K562 (cell line): ENCODE measurements around the gene RIPOR1. TPM values are rescaled to one million over a fixed set of nuclear protein-coding genes. Genes with fewer than 3 reads are reported as not detected.
A peak's percentile ranks its signal among the peaks of the same experiment; 100 is the strongest.

Experiments
- ATAC-seq: fragments of 200-7000 bp; cut with Tn5 transposase; 3 replicates; pipeline ENCODE4 v1.9.1; 2020; ENCODE audit warnings: moderate library complexity
- BruUV-seq: library from RNA; stranded (reverse); fragments of 400-500 nt; replicated peaks from 2 replicates; lab custom pipeline; 2021; lab: Mats Ljungman, UMichigan
- CTCF ChIA-PET: fragments of 300-600 bp; formaldehyde crosslinking; extraction: SDS; loops from one replicate; lab custom pipeline; 2021; ENCODE audit warnings: low intra/inter-chr PET ratio; lab: Yijun Ruan, JAX
- POLR2A ChIA-PET: fragments of 300-600, 350-650 bp; sonication (Branson Sonifier 250); formaldehyde crosslinking; extraction: SDS; loops from one replicate; lab custom pipeline; 2021; ENCODE audit warnings: antibody characterized with exemption, inconsistent platforms; lab: Yijun Ruan, JAX
- DNase-seq, 4 experiments: peaks; one replicate each; pipeline versions ENCODE4 v3.0.0 to v3.0.0-alpha.2; 2011 to 2018; ENCODE audit warnings: low spot score in 3 of 4, mixed read lengths in 3 of 4; ENCODE audit errors: extremely low read depth in 1 of 4
- FAIRE-seq: peaks from 2 replicates; lab custom pipeline; 2011; peaks lifted over from hg19 to GRCh38; lab: Jason Lieb, UNC
- H2AFZ ChIP-seq: 2 replicates; pipeline ENCODE4 v1.6.0; 2011; ENCODE audit warnings: low read depth, low read length, control low read depth, inconsistent platforms
- H3K27ac ChIP-seq: fragments of 200-600 bp; 3 replicates; pipeline ENCODE4 v1.8.0; 2011; ENCODE audit warnings: low read depth, mild to moderate bottlenecking, control low read depth, inconsistent platforms, low read length, moderate library complexity, mixed read lengths; ENCODE audit errors: extremely low read depth
- H3K27me3 ChIP-seq, 2 experiments: fragments of 300-600 bp in 1 of 2; 2 replicates in 1 of 2; 3 replicates in 1 of 2; pipeline versions ENCODE4 v1.6.0 to v1.8.0; 2011; ENCODE audit warnings: inconsistent platforms in 2 of 2, low read length in 2 of 2, mild to moderate bottlenecking in 1 of 2, mixed read lengths in 1 of 2, moderate library complexity in 1 of 2; ENCODE audit not compliant: control insufficient read depth in 2 of 2, insufficient read depth in 2 of 2
- H3K36me3 ChIP-seq: fragments of 300-600 bp; 3 replicates; pipeline ENCODE4 v1.8.0; 2011; ENCODE audit warnings: mild to moderate bottlenecking, low read length, inconsistent platforms; ENCODE audit not compliant: control insufficient read depth, insufficient read depth
- H3K4me1 ChIP-seq, 2 experiments: fragments of 200-600 bp in 1 of 2; replicated peaks in 1 of 2; 2 replicates in 1 of 2; 3 replicates in 1 of 2; pipeline versions ENCODE4 v1.5.1 to v1.8.0; 2011; ENCODE audit warnings: inconsistent platforms in 2 of 2, low read length in 2 of 2, mild to moderate bottlenecking in 1 of 2, mixed read lengths in 1 of 2, moderate library complexity in 1 of 2; ENCODE audit not compliant: control insufficient read depth in 2 of 2, insufficient read depth in 2 of 2
- H3K4me2 ChIP-seq: 2 replicates; pipeline ENCODE4 v1.6.1; 2011; ENCODE audit warnings: low read length, control low read depth, inconsistent platforms, mixed read lengths; ENCODE audit not compliant: insufficient read depth
- H3K4me3 ChIP-seq: fragments of 200-600 bp; sonication (generic), shearing (Covaris generic); 2 replicates; pipeline ENCODE4 v1.5.1; 2016; ENCODE audit warnings: control low read depth, inconsistent platforms
- H3K79me2 ChIP-seq: fragments of 200-600 bp; 3 replicates; pipeline ENCODE4 v1.8.0; 2011; ENCODE audit warnings: low read length, inconsistent platforms; ENCODE audit not compliant: control insufficient read depth, insufficient read depth
- H3K9ac ChIP-seq, 2 experiments: 2 replicates each; pipeline versions ENCODE4 v1.6.0 to v1.6.1; 2011; ENCODE audit warnings: low read depth in 2 of 2, low read length in 2 of 2, control low read depth in 1 of 2, inconsistent platforms in 1 of 2, mild to moderate bottlenecking in 1 of 2, mixed read lengths in 1 of 2; ENCODE audit not compliant: insufficient read depth in 1 of 2
- H3K9me1 ChIP-seq: one replicate; pipeline ENCODE4 v1.6.0; 2011; ENCODE audit warnings: inconsistent platforms, mild to moderate bottlenecking, low read length, moderate library complexity; ENCODE audit not compliant: control insufficient read depth, insufficient read depth
- H3K9me3 ChIP-seq: replicated peaks from 2 replicates; pipeline ENCODE4 v1.5.1; 2011; ENCODE audit warnings: low read depth, low read length, inconsistent platforms; ENCODE audit not compliant: control insufficient read depth, insufficient read depth
- H4K20me1 ChIP-seq: replicated peaks from 2 replicates; pipeline ENCODE4 v1.6.1; 2011; ENCODE audit warnings: low read length, inconsistent platforms, mixed read lengths; ENCODE audit not compliant: control insufficient read depth, insufficient read depth
- ESRRA ChIP-seq: fragments of 450-650 bp; IDR thresholded peaks from 2 replicates; pipeline ENCODE4 v1.6.1; 2014; ENCODE audit warnings: low read depth, mild to moderate bottlenecking, moderate library complexity, borderline replicate concordance
- GATA2 ChIP-seq: sonication (generic); formaldehyde crosslinking; IDR thresholded peaks from 2 replicates; pipeline ENCODE4 v1.4.0; 2020; ENCODE audit warnings: mild to moderate bottlenecking, missing genetic modification reagents
- MAFF ChIP-seq: IDR thresholded peaks from 2 replicates; pipeline ENCODE4 v1.6.1; 2012; ENCODE audit warnings: low read length, improper control_type of control experiment
- MYBL2 ChIP-seq, 2 experiments: fragments of 450-650 bp in 1 of 2; sonication (generic) in 1 of 2; formaldehyde crosslinking in 1 of 2; IDR thresholded peaks; 2 replicates each; pipeline versions ENCODE4 v1.6.1 to v1.8.1; 2017 to 2022; ENCODE audit warnings: borderline replicate concordance in 1 of 2, inconsistent platforms in 1 of 2, low read depth in 1 of 2, mild to moderate bottlenecking in 1 of 2, missing genetic modification reagents in 1 of 2, moderate library complexity in 1 of 2
- PBX2 ChIP-seq, 2 experiments: IDR thresholded peaks in 1 of 2; conservative IDR thresholded peaks in 1 of 2; 2 replicates each; pipeline ENCODE4 v1.6.1; 2016; ENCODE audit warnings: low read depth in 2 of 2, mild to moderate bottlenecking in 1 of 2, missing compliant biosample characterization in 1 of 2, missing genetic modification characterization in 1 of 2, moderate library complexity in 1 of 2
- POLR3A ChIP-seq: IDR thresholded peaks from 2 replicates; pipeline ENCODE4 v1.6.1; 2011; ENCODE audit warnings: borderline replicate concordance, mild to moderate bottlenecking, moderate library complexity; ENCODE audit not compliant: insufficient read length, insufficient read depth; ENCODE audit errors: extremely low read depth
- SMC3 ChIP-seq: conservative IDR thresholded peaks from 2 replicates; pipeline ENCODE4 v1.6.1; 2011; ENCODE audit warnings: low read depth, low read length, improper control_type of control experiment; ENCODE audit not compliant: insufficient read depth
- ZBED1 ChIP-seq: IDR thresholded peaks from 2 replicates; pipeline ENCODE4 v1.6.1; 2014
- ZFP30 ChIP-seq: fragments of 250-450 bp; sonication (Bioruptor Pico); IDR thresholded peaks from 2 replicates; pipeline ENCODE4 v1.8.0; 2022; ENCODE audit warnings: moderate library complexity, mild to moderate bottlenecking, inconsistent platforms, borderline replicate concordance
- ZNF165 ChIP-seq: fragments of 250-450 bp; sonication (Bioruptor Pico); IDR thresholded peaks from 2 replicates; pipeline ENCODE4 v1.4.0; 2020; ENCODE audit warnings: borderline replicate concordance
- WGBS: fragments of 100-300 bp; shearing (Covaris generic); methylation state at CpG from one replicate; pipeline ENCODE4 v1.1.6; 2016; ENCODE audit warnings: low coverage, mixed read lengths; ENCODE audit not compliant: insufficient coverage; ENCODE audit errors: missing lambda C conversion rate; 5-methylcytosine and 5-hydroxymethylcytosine counted together
- in situ Hi-C: fragments of 300-500 bp; cut with MboI; formaldehyde crosslinking; loops from 4 replicates; pipeline ENCODE4 v1.15.0; 2018; ENCODE audit warnings: inconsistent platforms, mixed read lengths
- intact Hi-C: fragments of 100-400 bp; cut with micrococcal nuclease; formaldehyde crosslinking; loops from 2 replicates; pipeline ENCODE4 v1.14.2; 2022
- polyA plus RNA-seq, 8 experiments: library from polyadenylated mRNA; depleted of rRNA in 4 of 8; stranded (reverse) in 5 of 8; unstranded in 3 of 8; fragments of >200 nt; fragmentation: Nextera tagmentation in 2 of 8; fragmentation: Illumina TruSeq in 1 of 8; extraction: Ambion mirVana in 2 of 8; extraction: Trizol in 1 of 8; gene quantifications; 2 replicates each; pipeline versions ENCODE4 v1.2.1 to v1.2.3, GENCODE V29; 2011 to 2014; ENCODE audit warnings: inconsistent platforms in 1 of 8, missing spikeins in 1 of 8
- total RNA-seq, 7 experiments: library from RNA; depleted of rRNA in 6 of 7; stranded (reverse); fragments of >200 nt in 6 of 7; fragmentation: Illumina TruSeq in 2 of 7; extraction: Trizol in 2 of 7; gene quantifications; 2 replicates each; pipeline versions ENCODE4 v1.2.1 to v1.2.3, GENCODE V29; 2011 to 2021; ENCODE audit warnings: low replicate concordance in 1 of 7
- TF ChIP-seq, protein P1 (sequence below): fragments of 450-650 bp; IDR thresholded peaks from 2 replicates; pipeline ENCODE4 v1.6.1; 2016; ENCODE audit warnings: low read depth, mild to moderate bottlenecking, moderate library complexity
- TF ChIP-seq, protein P2 (sequence below): sonication (generic); formaldehyde crosslinking; IDR thresholded peaks from 2 replicates; pipeline ENCODE4 v1.8.0; 2022; ENCODE audit warnings: mild to moderate bottlenecking, low read depth, missing genetic modification reagents
- TF ChIP-seq, protein P3 (sequence below): IDR thresholded peaks from 2 replicates; pipeline ENCODE4 v1.6.1; 2014; ENCODE audit warnings: antibody characterized with exemption

RIPOR1 gene
- total and polyA plus RNA-seq, 9 of the 15 experiments (the other 6 are each of a cell fraction or from before 2014, with no cell fraction given): 0.36 to 31.1 (median 3.0) TPM

DNA sequence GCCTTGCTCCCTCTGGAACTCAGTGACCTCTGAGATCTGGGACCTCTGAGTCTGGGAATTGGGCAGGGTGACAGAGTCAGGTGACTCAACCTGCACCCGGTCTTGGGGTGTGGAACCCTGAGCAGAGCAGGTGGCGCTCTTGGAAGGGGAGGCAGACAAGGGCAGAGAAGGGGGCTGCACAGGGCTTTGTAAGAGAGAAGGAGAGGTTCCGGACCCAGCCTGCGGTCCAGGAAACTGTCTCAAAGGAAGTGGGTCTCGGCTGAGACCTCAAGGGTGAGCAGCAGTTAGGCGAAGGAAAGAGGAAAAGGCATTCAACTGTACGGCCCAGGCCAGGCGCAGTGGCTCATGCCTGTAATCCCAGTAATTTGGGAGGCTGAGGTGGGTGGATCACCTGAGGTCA, 10.0 kb upstream of the RIPOR1 start:
- no peak for FAIRE-seq
- no peak overlapping the region for H3K4me2 ChIP-seq
- POLR2A ChIA-PET: no interaction called here
- no peak overlapping the region for H3K4me3 ChIP-seq
- TF ChIP-seq, protein P1, sequence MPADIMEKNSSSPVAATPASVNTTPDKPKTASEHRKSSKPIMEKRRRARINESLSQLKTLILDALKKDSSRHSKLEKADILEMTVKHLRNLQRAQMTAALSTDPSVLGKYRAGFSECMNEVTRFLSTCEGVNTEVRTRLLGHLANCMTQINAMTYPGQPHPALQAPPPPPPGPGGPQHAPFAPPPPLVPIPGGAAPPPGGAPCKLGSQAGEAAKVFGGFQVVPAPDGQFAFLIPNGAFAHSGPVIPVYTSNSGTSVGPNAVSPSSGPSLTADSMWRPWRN: no peak
- TF ChIP-seq SMC3 (no peak), MYBL2 (IDR thresholded peaks at IDR 0.05; ENCODE audit: low read depth) (no peak), MYBL2 (CRISPR knock-in tag; IDR thresholded peaks at IDR 0.05; ENCODE audit: borderline replicate concordance) (no peak), PBX2 (CRISPR knock-in tag; IDR thresholded peaks at IDR 0.05; ENCODE audit: low read depth) (no peak), PBX2 (tag; conservative IDR thresholded peaks at IDR 0.05; ENCODE audit: low read depth) (no peak), ZNF165 (CRISPR knock-in tag) (no peak), ZBED1 (no peak), ZFP30 (CRISPR knock-in tag) (no peak), ESRRA (no peak), GATA2 (no peak), POLR3A (no peak), MAFF (no peak)
- TF ChIP-seq, protein P2, sequence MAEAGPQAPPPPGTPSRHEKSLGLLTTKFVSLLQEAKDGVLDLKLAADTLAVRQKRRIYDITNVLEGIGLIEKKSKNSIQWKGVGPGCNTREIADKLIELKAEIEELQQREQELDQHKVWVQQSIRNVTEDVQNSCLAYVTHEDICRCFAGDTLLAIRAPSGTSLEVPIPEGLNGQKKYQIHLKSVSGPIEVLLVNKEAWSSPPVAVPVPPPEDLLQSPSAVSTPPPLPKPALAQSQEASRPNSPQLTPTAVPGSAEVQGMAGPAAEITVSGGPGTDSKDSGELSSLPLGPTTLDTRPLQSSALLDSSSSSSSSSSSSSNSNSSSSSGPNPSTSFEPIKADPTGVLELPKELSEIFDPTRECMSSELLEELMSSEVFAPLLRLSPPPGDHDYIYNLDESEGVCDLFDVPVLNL: no peak
- TF ChIP-seq, protein P3, sequence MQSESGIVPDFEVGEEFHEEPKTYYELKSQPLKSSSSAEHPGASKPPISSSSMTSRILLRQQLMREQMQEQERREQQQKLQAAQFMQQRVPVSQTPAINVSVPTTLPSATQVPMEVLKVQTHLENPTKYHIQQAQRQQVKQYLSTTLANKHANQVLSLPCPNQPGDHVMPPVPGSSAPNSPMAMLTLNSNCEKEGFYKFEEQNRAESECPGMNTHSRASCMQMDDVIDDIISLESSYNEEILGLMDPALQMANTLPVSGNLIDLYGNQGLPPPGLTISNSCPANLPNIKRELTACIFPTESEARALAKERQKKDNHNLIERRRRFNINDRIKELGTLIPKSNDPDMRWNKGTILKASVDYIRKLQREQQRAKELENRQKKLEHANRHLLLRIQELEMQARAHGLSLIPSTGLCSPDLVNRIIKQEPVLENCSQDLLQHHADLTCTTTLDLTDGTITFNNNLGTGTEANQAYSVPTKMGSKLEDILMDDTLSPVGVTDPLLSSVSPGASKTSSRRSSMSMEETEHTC: no peak
- TF ChIP-seq, all 486 proteins: peak for 0
- no peaks in the 10 kb centered on the region for H3K36me3 ChIP-seq
- H3K79me2 ChIP-seq: no peaks in the 10 kb centered on the region
- H3K9ac ChIP-seq: peak overlapping the region in 1 of 2 experiments; percentile 72; a peak in 2 of 4 replicates
- in situ Hi-C loops: no loop called here
- no peak overlapping the region for H3K27ac ChIP-seq
- H3K9me1 ChIP-seq: no peaks in the 10 kb centered on the region
- DNase-seq: no peak
- no peak overlapping the region for H2AFZ ChIP-seq
- no peaks in the 10 kb centered on the region for H3K9me3 ChIP-seq
- BruUV-seq: no TSS peak
- CTCF ChIA-PET: no interaction called here
- intact Hi-C loops: loop anchor here (10.0 kb wide), 1 partner anchor 94 kb away; no protein-coding TSS in a partner anchor
- H3K4me1 ChIP-seq: peaks cover 2 to 10% of the 10 kb centered on the region in 2 experiments; a peak in 4 of 5 replicates
- H3K27me3 ChIP-seq: no peaks in the 10 kb centered on the region
- ATAC-seq: no peak
- 46% methylated on average over 8 of the region's 8 CpGs for WGBS
- H4K20me1 ChIP-seq: no peaks in the 10 kb centered on the region
